GM12878 (cell line): ENCODE results near the gene NUDT5.

Experiments
- BHLHE40 ChIP-seq, 2 experiments: fragments of 450-650 bp in 1 of 2; IDR thresholded peaks; 2 replicates each; pipeline ENCODE4 v1.6.1; 2011 to 2017; ENCODE audit warnings: low read depth in 2 of 2, borderline replicate concordance in 1 of 2, improper control_type of control experiment in 1 of 2, low read length in 1 of 2, mild to moderate bottlenecking in 1 of 2
- BMI1 ChIP-seq: fragments of 450-650 bp; IDR thresholded peaks from 2 replicates; pipeline ENCODE4 v1.6.1; 2016; ENCODE audit warnings: mild to moderate bottlenecking, moderate library complexity, borderline replicate concordance
- HDAC6 ChIP-seq: fragments of 200-600 bp; sonication (generic); IDR thresholded peaks from one replicate; pipeline ENCODE4 v1.8.0; 2017; ENCODE audit warnings: antibody characterized with exemption; ENCODE audit not compliant: unreplicated experiment
- JUNB ChIP-seq: IDR thresholded peaks from 2 replicates; pipeline ENCODE4 v1.6.1; 2016; ENCODE audit warnings: antibody characterized with exemption, mild to moderate bottlenecking
- MYC ChIP-seq: IDR thresholded peaks from 2 replicates; pipeline ENCODE4 v1.6.1; 2011; ENCODE audit warnings: mild to moderate bottlenecking, low read length, moderate library complexity, inconsistent platforms; ENCODE audit not compliant: insufficient read depth, insufficient replicate concordance, insufficient read length, severe bottlenecking
- POLR2AphosphoS5 ChIP-seq: IDR thresholded peaks from 2 replicates; pipeline ENCODE4 v1.6.1; 2011; ENCODE audit warnings: mild to moderate bottlenecking, low read length, inconsistent platforms
- SIN3A ChIP-seq: IDR thresholded peaks from 2 replicates; pipeline ENCODE4 v1.6.1; 2012; ENCODE audit warnings: low read depth, low read length, improper control_type of control experiment
- SREBF2 ChIP-seq: IDR thresholded peaks from 2 replicates; pipeline ENCODE4 v1.6.1; 2012; ENCODE audit warnings: mild to moderate bottlenecking, low read length
- SUZ12 ChIP-seq: fragments of 200-600 bp; sonication (generic); IDR thresholded peaks from one replicate; pipeline ENCODE4 v1.6.1; 2018; ENCODE audit warnings: antibody characterized with exemption, mild to moderate bottlenecking; ENCODE audit not compliant: unreplicated experiment
- TF ChIP-seq, protein P1 (sequence below): IDR thresholded peaks from 2 replicates; pipeline ENCODE4 v1.6.1; 2012; ENCODE audit warnings: low read depth, low read length, improper control_type of control experiment

DNA sequence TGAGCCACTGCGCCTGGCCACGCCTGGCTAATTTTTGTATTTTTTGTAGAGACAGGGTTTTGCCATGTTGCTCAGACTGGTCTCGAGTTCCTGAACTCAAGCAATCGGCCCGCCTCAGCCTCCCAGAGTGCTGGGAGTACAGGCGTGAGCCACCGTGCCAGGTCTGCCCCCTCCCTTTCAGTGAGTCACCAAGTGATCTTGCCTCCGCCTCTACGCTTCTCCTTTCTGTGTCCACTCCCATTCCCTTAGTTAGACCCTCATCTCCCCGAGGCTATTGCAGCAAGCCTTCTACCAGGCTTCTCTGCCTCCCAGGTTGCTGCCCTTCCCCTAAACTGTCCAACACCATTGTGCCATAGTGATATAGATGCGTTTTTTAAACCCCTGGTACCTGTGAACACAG lies 33.2 kb upstream of the NUDT5 start:
- TF ChIP-seq BHLHE40 (IDR thresholded peaks at IDR 0.05; ENCODE audit: borderline replicate concordance in 1 of 2, low read depth in 2 of 2, low read length in 1 of 2) (no peak), HDAC6 (no peak), SIN3A (no peak), BMI1 (no peak), MYC (no peak), SREBF2 (no peak), SUZ12 (no peak), POLR2AphosphoS5 (no peak), JUNB (no peak)
- TF ChIP-seq, protein P1, sequence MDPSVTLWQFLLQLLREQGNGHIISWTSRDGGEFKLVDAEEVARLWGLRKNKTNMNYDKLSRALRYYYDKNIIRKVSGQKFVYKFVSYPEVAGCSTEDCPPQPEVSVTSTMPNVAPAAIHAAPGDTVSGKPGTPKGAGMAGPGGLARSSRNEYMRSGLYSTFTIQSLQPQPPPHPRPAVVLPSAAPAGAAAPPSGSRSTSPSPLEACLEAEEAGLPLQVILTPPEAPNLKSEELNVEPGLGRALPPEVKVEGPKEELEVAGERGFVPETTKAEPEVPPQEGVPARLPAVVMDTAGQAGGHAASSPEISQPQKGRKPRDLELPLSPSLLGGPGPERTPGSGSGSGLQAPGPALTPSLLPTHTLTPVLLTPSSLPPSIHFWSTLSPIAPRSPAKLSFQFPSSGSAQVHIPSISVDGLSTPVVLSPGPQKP, result no peak
